ENCODE results near the gene FBXO31.

Gene FBXO31

GRCh38 chr16:87335625-87336433, 47.7 kb downstream of the FBXO31 start:
- H3K36me3 ChIP-seq (ENCODE audit: insufficient read depth, low read depth, low read length) = 0 out of 2 replicates have a peak, but pooled peaks cover 13% of the 10 kb centered on the region
- H3K4me1 ChIP-seq (ENCODE audit: insufficient read depth, low read length) = no peaks in the 10 kb centered on the region
- no peak overlapping the region for H3K27ac ChIP-seq (ENCODE audit: low read length)

DNA sequence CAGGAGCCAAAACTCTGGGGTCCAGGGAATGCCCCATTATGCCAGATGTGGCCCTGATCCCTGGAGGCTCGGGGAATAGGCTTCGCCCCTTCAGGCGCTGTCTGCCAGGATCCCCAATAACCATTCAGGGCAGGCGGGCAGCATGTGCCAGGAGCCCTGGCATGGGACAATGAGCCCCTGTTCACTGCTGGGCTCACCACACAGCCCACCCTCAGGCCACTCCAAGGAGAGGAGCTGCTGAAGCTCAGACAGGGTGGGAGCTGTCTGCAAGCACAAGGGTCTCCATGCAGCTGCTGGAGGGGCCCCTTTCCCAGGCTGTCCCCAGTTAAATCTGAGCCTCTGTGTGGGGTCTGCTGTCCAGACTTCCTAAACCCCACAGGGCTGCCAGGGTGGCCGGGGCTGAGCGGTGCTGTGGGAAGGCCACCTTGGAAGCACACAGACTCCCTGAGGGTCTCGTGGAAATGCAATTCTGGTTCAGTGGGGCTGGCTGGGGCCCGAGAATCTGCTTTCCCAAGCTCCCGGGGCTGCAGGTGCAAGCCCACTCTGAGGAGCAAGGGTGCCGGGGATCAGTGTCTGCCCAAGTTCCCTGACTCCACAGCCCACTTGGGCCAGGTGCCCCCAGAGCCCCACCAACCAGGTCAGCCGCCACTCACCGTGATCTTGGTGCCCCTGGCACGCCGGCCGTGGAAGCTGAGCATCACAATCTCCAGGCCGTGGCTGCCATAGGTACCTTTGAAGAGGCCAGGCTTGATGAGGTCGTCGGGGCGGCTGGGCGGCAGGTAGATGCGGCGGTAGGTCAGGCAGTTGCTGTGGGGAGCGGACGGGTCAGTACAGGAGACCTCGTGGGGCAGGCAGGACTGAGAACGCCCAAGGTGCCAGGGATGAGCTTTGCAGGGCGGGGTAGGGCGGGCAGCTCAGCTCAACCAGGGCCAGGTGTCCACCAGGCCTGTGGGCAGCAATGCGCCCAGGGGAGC, 48.6 kb downstream of the FBXO31 start:
- Histone ChIP-seq H3K36me3 (ENCODE audit: insufficient read depth, low read depth, low read length) (peaks cover 22% of the 10 kb centered on the region), H3K27me3 (ENCODE audit: insufficient read depth, low read length) (no peaks in the 10 kb centered on the region), H3K4me1 (ENCODE audit: insufficient read depth, low read length) (no peaks in the 10 kb centered on the region), H3K9ac (ENCODE audit: low read depth, low read length) (no peak overlapping the region), H3K9me3 (ENCODE audit: insufficient read depth, low read depth, low read length) (no peaks in the 10 kb centered on the region), H3K4me3 (ENCODE audit: low read length) (no peak overlapping the region), H3K27ac (ENCODE audit: low read length) (no peak overlapping the region)

More at GRCh38 chr16:87335625-87336433, 47.7 kb downstream of the FBXO31 start:
- Histone ChIP-seq H3K9ac (ENCODE audit: low read depth, low read length) (no peak overlapping the region), H3K4me3 (ENCODE audit: low read length) (no peak overlapping the region), H3K9me3 (ENCODE audit: insufficient read depth, low read depth, low read length) (no peaks in the 10 kb centered on the region), H3K27me3 (ENCODE audit: insufficient read depth, low read length) (no peaks in the 10 kb centered on the region)

GRCh38 chr16:87333581-87334331, 49.8 kb downstream of the FBXO31 start:
- Histone ChIP-seq H3K9me3 (ENCODE audit: insufficient read depth, low read depth, low read length) (no peaks in the 10 kb centered on the region), H3K27me3 (ENCODE audit: insufficient read depth, low read length) (no peaks in the 10 kb centered on the region), H3K9ac (ENCODE audit: low read depth, low read length) (no peak overlapping the region), H3K4me3 (ENCODE audit: low read length) (no peak overlapping the region), H3K27ac (ENCODE audit: low read length) (no peak overlapping the region), H3K4me1 (ENCODE audit: insufficient read depth, low read length) (no peaks in the 10 kb centered on the region), H3K36me3 (ENCODE audit: insufficient read depth, low read depth, low read length) (peaks cover 26% of the 10 kb centered on the region)

DNA sequence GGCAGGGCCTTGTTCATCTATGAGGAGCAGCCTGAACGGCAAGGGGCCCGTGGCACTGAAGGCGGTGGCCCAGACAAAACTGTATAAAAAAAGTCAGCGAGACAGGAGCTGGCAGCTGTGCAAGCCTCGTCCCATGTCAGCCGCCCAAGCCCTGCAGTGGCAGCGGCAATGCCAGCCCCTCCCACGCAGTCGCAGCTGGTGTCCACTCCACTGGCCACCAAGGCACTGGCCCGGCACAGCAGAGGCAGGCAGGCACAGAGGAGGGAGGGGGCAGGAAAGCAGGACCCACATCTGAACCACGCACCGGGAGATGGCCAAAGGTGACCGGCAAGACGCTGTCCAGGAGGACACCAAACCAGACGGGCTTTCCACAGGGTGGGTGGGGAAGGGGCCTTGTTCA, 50.5 kb downstream of the FBXO31 start:
- Histone ChIP-seq H3K4me1 (ENCODE audit: insufficient read depth, low read length) (no peaks in the 10 kb centered on the region), H3K4me3 (ENCODE audit: low read length) (no peak overlapping the region), H3K9ac (ENCODE audit: low read depth, low read length) (no peak overlapping the region), H3K27me3 (ENCODE audit: insufficient read depth, low read length) (no peaks in the 10 kb centered on the region), H3K9me3 (ENCODE audit: insufficient read depth, low read depth, low read length) (no peaks in the 10 kb centered on the region), H3K27ac (ENCODE audit: low read length) (no peak overlapping the region), H3K36me3 (ENCODE audit: insufficient read depth, low read depth, low read length) (peaks cover 26% of the 10 kb centered on the region)

- H3K4me3 ChIP-seq (ENCODE audit: low read length) = no peak overlapping the region
- H3K9ac ChIP-seq (ENCODE audit: low read depth, low read length) = no peak overlapping the region
- no peaks in the 10 kb centered on the region for H3K4me1 ChIP-seq (ENCODE audit: insufficient read depth, low read length)
- no peak overlapping the region for H3K27ac ChIP-seq (ENCODE audit: low read length)
- H3K9me3 ChIP-seq (ENCODE audit: insufficient read depth, low read depth, low read length) = no peaks in the 10 kb centered on the region
- H3K36me3 ChIP-seq (ENCODE audit: insufficient read depth, low read depth, low read length) = peaks cover 26% of the 10 kb centered on the region
- H3K27me3 ChIP-seq (ENCODE audit: insufficient read depth, low read length) = no peaks in the 10 kb centered on the region
These were observed 51.4 kb downstream of the FBXO31 start for GRCh38 chr16:87332150-87332549.

GRCh38 chr16:87331241-87331801, 52.3 kb downstream of the FBXO31 start:
- Histone ChIP-seq H3K9me3 (ENCODE audit: insufficient read depth, low read depth, low read length) (no peaks in the 10 kb centered on the region), H3K4me1 (ENCODE audit: insufficient read depth, low read length) (no peaks in the 10 kb centered on the region), H3K27ac (ENCODE audit: low read length) (no peak overlapping the region), H3K36me3 (ENCODE audit: insufficient read depth, low read depth, low read length) (peaks cover 26% of the 10 kb centered on the region), H3K9ac (ENCODE audit: low read depth, low read length) (no peak overlapping the region), H3K4me3 (ENCODE audit: low read length) (no peak overlapping the region), H3K27me3 (ENCODE audit: insufficient read depth, low read length) (no peaks in the 10 kb centered on the region)

- peaks cover 26% of the 10 kb centered on the region for H3K36me3 ChIP-seq (ENCODE audit: insufficient read depth, low read depth, low read length)
- H3K4me3 ChIP-seq (ENCODE audit: low read length) = no peak overlapping the region
- no peaks in the 10 kb centered on the region for H3K9me3 ChIP-seq (ENCODE audit: insufficient read depth, low read depth, low read length)
- no peaks in the 10 kb centered on the region for H3K27me3 ChIP-seq (ENCODE audit: insufficient read depth, low read length)
- no peak overlapping the region for H3K27ac ChIP-seq (ENCODE audit: low read length)
- no peaks in the 10 kb centered on the region for H3K4me1 ChIP-seq (ENCODE audit: insufficient read depth, low read length)
- H3K9ac ChIP-seq (ENCODE audit: low read depth, low read length) = no peak overlapping the region
These were observed 52.9 kb downstream of the FBXO31 start for GRCh38 chr16:87330646-87331045.

GRCh38 chr16:87330257-87330624, 53.3 kb downstream of the FBXO31 start:
- no peak overlapping the region for H3K4me3 ChIP-seq (ENCODE audit: low read length)
- H3K4me1 ChIP-seq (ENCODE audit: insufficient read depth, low read length) = no peaks in the 10 kb centered on the region
- H3K27me3 ChIP-seq (ENCODE audit: insufficient read depth, low read length) = no peaks in the 10 kb centered on the region
- H3K36me3 ChIP-seq (ENCODE audit: insufficient read depth, low read depth, low read length) = peaks cover 26% of the 10 kb centered on the region
- H3K27ac ChIP-seq (ENCODE audit: low read length) = no peak overlapping the region
- H3K9me3 ChIP-seq (ENCODE audit: insufficient read depth, low read depth, low read length) = no peaks in the 10 kb centered on the region
- H3K9ac ChIP-seq (ENCODE audit: low read depth, low read length) = no peak overlapping the region

GRCh38 chr16:87329436-87330256, 53.9 kb downstream of the FBXO31 start:
- Histone ChIP-seq H3K9ac (ENCODE audit: low read depth, low read length) (no peak overlapping the region), H3K36me3 (ENCODE audit: insufficient read depth, low read depth, low read length) (peaks cover 26% of the 10 kb centered on the region), H3K9me3 (ENCODE audit: insufficient read depth, low read depth, low read length) (no peaks in the 10 kb centered on the region), H3K4me1 (ENCODE audit: insufficient read depth, low read length) (no peaks in the 10 kb centered on the region), H3K27ac (ENCODE audit: low read length) (no peak overlapping the region), H3K4me3 (ENCODE audit: low read length) (no peak overlapping the region), H3K27me3 (ENCODE audit: insufficient read depth, low read length) (no peaks in the 10 kb centered on the region)

DNA sequence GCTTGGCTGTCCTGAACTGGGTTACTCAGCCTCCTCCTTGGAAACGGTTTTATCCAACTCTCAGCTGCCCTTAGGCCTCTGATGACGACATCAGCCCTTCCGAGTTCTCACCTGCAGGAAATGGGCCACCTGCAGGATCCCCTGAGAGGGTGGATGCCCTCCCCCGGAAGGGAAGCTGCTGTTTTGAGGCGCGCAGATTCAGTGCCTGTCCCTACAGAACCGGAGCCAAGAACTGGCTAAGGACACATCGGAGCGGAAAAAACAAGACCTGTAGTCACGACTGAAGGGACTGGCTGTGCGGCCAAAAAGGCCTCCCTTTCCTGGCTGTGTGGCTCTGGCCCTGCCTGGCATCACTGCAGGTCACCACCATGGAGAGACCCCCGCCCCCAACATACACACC, 54.7 kb downstream of the FBXO31 start:
- Histone ChIP-seq H3K27me3 (ENCODE audit: insufficient read depth, low read length) (no peaks in the 10 kb centered on the region), H3K9me3 (ENCODE audit: insufficient read depth, low read depth, low read length) (no peaks in the 10 kb centered on the region), H3K4me1 (ENCODE audit: insufficient read depth, low read length) (no peaks in the 10 kb centered on the region), H3K9ac (ENCODE audit: low read depth, low read length) (no peak overlapping the region), H3K27ac (ENCODE audit: low read length) (no peak overlapping the region), H3K4me3 (ENCODE audit: low read length) (no peak overlapping the region), H3K36me3 (ENCODE audit: insufficient read depth, low read depth, low read length) (peaks cover 23% of the 10 kb centered on the region)

Measured in iPS-20b (cell line).